Measurements from ENCODE around the gene XIRP1.

GRCh38 chr3:39191773-39192172 is 622 bp downstream of the XIRP1 start:
- TF ChIP-seq CTCF (IDR thresholded peaks at IDR 0.05; ENCODE audit: low read depth, low read length, missing input control) = no peak
- TF ChIP-seq, protein P1, sequence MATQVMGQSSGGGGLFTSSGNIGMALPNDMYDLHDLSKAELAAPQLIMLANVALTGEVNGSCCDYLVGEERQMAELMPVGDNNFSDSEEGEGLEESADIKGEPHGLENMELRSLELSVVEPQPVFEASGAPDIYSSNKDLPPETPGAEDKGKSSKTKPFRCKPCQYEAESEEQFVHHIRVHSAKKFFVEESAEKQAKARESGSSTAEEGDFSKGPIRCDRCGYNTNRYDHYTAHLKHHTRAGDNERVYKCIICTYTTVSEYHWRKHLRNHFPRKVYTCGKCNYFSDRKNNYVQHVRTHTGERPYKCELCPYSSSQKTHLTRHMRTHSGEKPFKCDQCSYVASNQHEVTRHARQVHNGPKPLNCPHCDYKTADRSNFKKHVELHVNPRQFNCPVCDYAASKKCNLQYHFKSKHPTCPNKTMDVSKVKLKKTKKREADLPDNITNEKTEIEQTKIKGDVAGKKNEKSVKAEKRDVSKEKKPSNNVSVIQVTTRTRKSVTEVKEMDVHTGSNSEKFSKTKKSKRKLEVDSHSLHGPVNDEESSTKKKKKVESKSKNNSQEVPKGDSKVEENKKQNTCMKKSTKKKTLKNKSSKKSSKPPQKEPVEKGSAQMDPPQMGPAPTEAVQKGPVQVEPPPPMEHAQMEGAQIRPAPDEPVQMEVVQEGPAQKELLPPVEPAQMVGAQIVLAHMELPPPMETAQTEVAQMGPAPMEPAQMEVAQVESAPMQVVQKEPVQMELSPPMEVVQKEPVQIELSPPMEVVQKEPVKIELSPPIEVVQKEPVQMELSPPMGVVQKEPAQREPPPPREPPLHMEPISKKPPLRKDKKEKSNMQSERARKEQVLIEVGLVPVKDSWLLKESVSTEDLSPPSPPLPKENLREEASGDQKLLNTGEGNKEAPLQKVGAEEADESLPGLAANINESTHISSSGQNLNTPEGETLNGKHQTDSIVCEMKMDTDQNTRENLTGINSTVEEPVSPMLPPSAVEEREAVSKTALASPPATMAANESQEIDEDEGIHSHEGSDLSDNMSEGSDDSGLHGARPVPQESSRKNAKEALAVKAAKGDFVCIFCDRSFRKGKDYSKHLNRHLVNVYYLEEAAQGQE (IDR thresholded peaks at IDR 0.05) = no peak
- TF ChIP-seq JUND (IDR thresholded peaks at IDR 0.05) = no peak
- no peak for TF ChIP-seq RXRA (IDR thresholded peaks at IDR 0.05)
- TF ChIP-seq TAF1 (conservative IDR thresholded peaks at IDR 0.05) = no peak
- no peak for TF ChIP-seq ATF3 (IDR thresholded peaks at IDR 0.05)
- TF ChIP-seq, protein P2, sequence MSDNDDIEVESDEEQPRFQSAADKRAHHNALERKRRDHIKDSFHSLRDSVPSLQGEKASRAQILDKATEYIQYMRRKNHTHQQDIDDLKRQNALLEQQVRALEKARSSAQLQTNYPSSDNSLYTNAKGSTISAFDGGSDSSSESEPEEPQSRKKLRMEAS (IDR thresholded peaks at IDR 0.05) = no peak
- TF ChIP-seq, protein P3, sequence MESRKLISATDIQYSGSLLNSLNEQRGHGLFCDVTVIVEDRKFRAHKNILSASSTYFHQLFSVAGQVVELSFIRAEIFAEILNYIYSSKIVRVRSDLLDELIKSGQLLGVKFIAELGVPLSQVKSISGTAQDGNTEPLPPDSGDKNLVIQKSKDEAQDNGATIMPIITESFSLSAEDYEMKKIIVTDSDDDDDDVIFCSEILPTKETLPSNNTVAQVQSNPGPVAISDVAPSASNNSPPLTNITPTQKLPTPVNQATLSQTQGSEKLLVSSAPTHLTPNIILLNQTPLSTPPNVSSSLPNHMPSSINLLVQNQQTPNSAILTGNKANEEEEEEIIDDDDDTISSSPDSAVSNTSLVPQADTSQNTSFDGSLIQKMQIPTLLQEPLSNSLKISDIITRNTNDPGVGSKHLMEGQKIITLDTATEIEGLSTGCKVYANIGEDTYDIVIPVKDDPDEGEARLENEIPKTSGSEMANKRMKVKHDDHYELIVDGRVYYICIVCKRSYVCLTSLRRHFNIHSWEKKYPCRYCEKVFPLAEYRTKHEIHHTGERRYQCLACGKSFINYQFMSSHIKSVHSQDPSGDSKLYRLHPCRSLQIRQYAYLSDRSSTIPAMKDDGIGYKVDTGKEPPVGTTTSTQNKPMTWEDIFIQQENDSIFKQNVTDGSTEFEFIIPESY (IDR thresholded peaks at IDR 0.05) = no peak
- TF ChIP-seq FOXA1 (IDR thresholded peaks at IDR 0.05) = no peak
- no peak for TF ChIP-seq GABPA (IDR thresholded peaks at IDR 0.05 in 1 of 2, conservative IDR thresholded peaks at IDR 0.05 in 1 of 2)
